ENCODE data around the gene KCNMA1.

- no peak for TF ChIP-seq GATA2 (IDR thresholded peaks at IDR 0.05; ENCODE audit: low read depth, low read length)
- no peak for TF ChIP-seq GATA3 (IDR thresholded peaks at IDR 0.05; ENCODE audit: low read depth, low read length)
Observed at GRCh38 chr10:77611221-77611620, 26.4 kb downstream of the KCNMA1 start.

Data from SH-SY5Y (cell line).